ENCODE data around the gene GRB7.

GRB7 gene

GRCh38 chr17:39775031-39775430 lies 37.3 kb downstream of the GRB7 start:
- no peak for DNase-seq

GRCh38 chr17:39776252-39776651 lies 38.5 kb downstream of the GRB7 start:
- no peak for DNase-seq

GRCh38 chr17:39777534-39778365 lies 40.0 kb downstream of the GRB7 start:
- no peak for DNase-seq

GRCh38 chr17:39781031-39781860 lies 43.5 kb downstream of the GRB7 start:
- DNase-seq, result no peak

GRCh38 chr17:39781861-39782213 lies 44.1 kb downstream of the GRB7 start:
- DNase-seq, result no peak

- DNase-seq, result no peak
Measured at GRCh38 chr17:39782481-39782880, 44.7 kb downstream of the GRB7 start.

- no peak for DNase-seq
Measured at GRCh38 chr17:39782980-39783379, 45.2 kb downstream of the GRB7 start.

GRCh38 chr17:39787041-39787440 lies 49.3 kb downstream of the GRB7 start:
- no peak for DNase-seq

- DNase-seq, result no peak
Measured at GRCh38 chr17:39787743-39788484, 50.2 kb downstream of the GRB7 start.

- no peak for DNase-seq
Measured at GRCh38 chr17:39791111-39791992, 53.6 kb downstream of the GRB7 start.

GRCh38 chr17:39792526-39793221 lies 54.9 kb downstream of the GRB7 start:
- no peak for DNase-seq

- no peak for DNase-seq
Measured at GRCh38 chr17:39793301-39793872, 55.6 kb downstream of the GRB7 start.

- no peak for DNase-seq
Measured at GRCh38 chr17:39794249-39794970, 56.7 kb downstream of the GRB7 start.

All from SIG-M5 (cell line).